Urothelium cell line (cell line): ENCODE results near the gene SCGN.

Experiments
- DNase-seq: peaks from one replicate; pipeline ENCODE4 v3.0.0; 2011; ENCODE audit warnings: low spot score, mixed read lengths
- FAIRE-seq: peaks from 2 replicates; lab custom pipeline; 2011; peaks lifted over from hg19 to GRCh38; lab: Jason Lieb, UNC

The SCGN gene

GRCh38 chr6:25685251-25685650 is 33.2 kb downstream of the SCGN start:
- FAIRE-seq = no peak
- no peak for DNase-seq

DNA sequence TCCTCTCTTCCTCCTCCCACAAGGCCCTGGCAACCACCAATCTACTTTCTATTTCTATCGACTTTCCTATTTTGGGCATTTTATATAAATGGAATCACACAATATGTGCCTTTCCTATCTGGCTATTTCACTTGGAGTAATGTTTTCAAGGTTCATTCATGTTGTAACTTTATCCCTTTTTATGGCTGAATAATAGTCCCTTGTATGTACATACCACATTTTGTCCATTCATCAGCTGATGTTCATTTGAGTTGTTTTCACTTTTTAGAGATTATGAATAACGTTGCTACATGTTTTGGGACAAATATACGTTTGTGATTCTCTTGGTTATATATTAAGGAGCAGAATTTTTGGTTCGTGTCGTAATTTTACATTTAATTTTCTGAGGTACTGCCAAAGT is 33.9 kb downstream of the SCGN start:
- FAIRE-seq = no peak
- DNase-seq = no peak

DNA sequence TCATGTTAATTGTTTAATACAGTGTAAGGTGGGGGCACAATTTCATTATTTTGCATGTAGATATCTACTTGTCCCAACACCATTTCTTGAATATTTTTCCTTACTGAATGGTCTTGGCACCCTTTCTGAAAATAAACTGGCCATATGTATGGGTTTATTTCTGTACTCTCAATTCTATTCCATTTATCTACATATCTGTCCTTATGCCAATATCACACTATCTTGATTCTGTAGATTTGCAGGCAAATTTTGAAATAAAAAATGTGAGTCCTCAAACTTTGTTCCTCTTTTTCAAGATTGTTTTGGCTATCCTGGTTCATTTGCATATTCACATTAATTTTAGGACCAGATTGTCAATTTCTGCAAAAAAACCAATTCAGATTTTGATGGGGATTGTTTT is 34.8 kb downstream of the SCGN start:
- DNase-seq (no peak), FAIRE-seq (no peak)

- FAIRE-seq (no peak), DNase-seq (no peak)
Observed at GRCh38 chr6:25689966-25690365, 38.0 kb downstream of the SCGN start.

DNA sequence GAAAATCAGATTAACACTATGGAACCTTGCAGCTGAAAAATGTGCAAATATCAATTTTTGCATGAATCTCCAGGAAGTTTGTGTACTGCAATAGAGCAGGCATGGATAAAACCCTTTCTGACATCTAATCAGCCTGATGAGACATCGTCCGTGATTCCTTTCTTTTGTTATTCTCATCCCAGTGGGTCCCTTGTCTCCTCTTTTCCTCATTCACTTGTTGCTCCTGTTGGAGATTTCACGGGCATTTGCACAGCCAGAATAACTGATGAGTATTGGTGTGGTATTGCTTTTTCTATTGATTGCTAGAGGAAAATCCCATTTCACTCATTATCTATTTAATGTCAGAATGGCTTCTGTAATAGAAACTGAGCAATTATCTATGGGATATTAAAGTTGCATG is 39.9 kb downstream of the SCGN start:
- DNase-seq (no peak), FAIRE-seq (no peak)

DNA sequence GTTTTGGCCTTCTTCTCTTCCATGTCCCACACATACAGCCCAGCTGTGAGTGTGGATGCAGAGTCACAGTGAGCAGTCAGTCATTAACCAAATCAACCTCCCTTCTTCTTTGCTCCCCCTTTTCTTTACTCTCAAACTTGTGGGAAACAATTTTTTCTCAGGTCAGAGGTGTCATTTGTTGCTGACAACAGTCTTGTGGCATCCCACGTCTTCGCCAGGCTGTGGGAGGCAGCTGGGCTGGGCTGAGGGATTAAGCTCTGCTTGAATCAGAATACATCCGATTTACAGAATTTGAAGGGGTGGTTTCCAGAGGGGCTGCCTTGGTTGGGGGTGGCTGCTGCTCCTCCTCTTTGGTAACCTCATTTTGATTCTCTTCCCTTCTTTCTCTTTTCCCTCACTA is 40.5 kb downstream of the SCGN start:
- FAIRE-seq (no peak), DNase-seq (no peak)

DNA sequence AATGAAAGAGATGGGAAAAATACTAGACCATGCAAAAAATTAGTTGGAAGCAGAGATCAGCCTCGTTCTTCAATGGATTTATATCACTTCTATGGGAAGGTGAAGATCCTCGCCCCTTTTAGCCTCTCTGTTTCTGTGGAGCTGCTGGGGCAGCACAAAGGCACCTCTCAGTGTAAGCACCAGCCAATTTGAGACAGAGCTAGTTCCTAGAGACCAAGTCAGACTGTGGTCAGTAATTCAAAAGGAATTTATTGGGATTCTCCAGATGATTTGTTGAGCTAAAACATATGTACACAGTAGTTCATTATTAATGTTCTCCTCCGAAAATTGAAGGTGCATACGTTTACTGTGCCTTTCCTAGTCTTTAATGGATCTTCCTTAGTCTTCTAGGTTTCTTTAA is 42.4 kb downstream of the SCGN start:
- FAIRE-seq = no peak
- no peak for DNase-seq

DNA sequence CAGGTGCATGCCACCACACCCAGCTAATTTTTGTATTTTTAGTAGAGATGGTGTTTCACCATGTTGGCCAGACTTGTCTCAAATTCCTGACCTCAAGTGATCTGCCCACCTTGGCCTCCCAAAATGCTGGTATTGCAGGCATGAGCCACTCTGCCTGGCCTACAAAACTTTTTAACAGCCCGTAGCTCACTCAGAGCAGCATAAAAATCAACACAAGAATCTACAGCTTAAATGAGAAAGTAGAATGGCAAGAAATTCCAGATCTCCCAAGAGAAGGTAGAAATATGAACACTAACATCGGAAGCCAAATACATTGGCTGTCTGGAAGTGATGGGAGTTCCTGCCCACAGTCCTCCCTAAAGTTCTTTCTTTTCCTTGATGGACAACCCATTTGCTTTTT is 43.7 kb downstream of the SCGN start:
- DNase-seq = no peak
- no peak for FAIRE-seq

- FAIRE-seq (no peak), DNase-seq (no peak)
Observed at GRCh38 chr6:25697537-25698340, 45.7 kb downstream of the SCGN start.

- DNase-seq = no peak
- FAIRE-seq = no peak
Observed at GRCh38 chr6:25698631-25699030, 46.6 kb downstream of the SCGN start.

DNA sequence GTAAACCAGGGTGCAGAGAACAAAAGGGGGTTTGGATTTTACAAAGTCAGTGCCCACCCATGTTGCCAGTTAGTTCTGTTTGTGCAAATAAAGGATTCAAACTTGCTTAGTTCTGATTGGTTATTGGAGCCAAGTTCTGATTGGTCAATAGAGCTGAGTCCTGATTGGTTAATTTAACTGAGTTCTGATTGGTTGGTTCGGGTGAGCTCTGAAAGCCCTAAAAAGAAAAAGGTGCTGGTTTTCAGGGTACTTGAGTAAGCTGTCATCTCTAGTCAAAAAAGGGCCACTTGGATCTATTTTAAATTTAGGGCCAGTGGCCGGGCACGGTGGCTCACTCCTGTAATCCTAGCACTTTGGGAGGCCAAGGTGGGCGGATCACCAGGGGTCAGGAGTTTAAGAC is 47.6 kb downstream of the SCGN start:
- no peak for DNase-seq
- FAIRE-seq = no peak

DNA sequence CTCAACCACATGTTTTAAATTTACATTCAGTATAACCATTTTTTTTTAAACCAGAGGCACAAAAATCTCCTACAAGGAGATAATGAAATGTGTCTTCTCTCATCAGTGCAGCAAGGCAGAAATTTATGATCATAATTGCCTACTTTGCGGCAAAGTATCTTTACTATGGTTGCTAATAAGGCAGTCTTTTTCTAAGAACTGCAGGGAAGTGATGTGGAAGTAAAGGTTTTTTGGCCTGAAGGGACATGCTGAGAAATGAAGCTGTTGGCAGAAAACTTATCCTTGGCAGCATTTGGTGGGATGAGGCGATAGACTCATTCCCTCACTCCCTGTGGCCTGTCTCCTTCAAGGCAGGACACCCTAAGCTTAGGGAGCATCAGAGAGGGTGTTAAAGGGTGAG is 48.7 kb downstream of the SCGN start:
- FAIRE-seq (no peak), DNase-seq (no peak)

GRCh38 chr6:25701807-25702206 is 49.8 kb downstream of the SCGN start:
- no peak for FAIRE-seq
- no peak for DNase-seq

GRCh38 chr6:25703005-25703404 is 51.0 kb downstream of the SCGN start:
- FAIRE-seq (no peak), DNase-seq (no peak)

- FAIRE-seq (no peak), DNase-seq (no peak)
Observed at GRCh38 chr6:25704001-25704400, 52.0 kb downstream of the SCGN start.

DNA sequence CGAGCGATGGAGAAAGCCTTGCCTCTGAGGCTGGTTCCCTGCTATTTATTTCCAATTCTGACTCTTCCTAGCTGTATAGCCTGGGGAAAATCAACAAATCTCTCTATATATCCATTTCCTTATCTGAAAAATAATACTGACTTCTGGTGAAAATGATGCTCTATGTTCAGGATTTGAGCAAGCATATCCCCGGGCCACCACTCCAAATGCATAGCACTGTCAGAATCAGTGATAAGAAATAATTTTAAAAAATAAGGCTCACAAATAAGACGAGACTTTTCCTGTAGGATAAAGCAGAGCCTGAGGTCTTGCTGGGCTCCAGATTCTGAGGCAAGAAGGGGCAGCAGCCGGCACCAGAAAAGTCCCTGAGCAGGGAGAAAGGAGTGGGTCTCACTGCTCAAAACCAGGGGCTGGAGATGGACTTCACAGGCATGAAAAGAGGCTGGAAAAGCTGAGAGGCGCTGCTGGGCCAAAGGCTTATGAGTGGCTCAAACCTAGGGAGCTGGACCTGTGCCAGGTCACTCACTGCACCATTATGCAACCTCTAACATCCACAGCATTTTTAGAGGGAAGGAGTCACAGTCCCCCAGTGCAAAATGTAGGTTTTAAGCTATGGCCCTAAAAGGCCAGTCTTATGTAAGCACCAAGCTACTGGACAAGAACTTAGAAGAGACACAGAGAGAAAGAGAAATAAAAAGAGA is 54.4 kb downstream of the SCGN start:
- FAIRE-seq (no peak), DNase-seq (no peak)

DNA sequence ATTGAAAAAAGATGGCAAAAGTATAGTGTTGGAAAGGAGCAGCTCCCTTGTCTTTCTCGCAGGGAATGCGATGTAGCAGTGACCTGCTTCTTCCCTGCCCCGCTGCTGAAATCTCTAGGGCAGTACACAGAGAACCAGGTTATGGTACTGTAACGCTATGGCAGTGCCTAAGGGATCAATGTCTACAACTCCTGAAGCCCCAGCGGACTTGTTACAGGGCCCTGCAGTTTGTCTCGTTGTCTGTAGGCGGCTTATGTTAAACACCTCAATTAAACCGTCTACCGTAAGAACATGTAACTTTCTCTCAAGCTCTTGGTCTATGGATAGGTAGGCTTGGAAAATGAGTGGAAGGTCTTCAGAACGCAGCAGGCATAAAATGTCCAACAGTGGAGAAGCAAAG is 57.7 kb downstream of the SCGN start:
- FAIRE-seq = no peak

GRCh38 chr6:25710287-25710686 is 58.3 kb downstream of the SCGN start:
- no peak for DNase-seq
- FAIRE-seq = no peak

More for the DNA sequence above, 57.7 kb downstream of the SCGN start:
- no peak for DNase-seq

DNA sequence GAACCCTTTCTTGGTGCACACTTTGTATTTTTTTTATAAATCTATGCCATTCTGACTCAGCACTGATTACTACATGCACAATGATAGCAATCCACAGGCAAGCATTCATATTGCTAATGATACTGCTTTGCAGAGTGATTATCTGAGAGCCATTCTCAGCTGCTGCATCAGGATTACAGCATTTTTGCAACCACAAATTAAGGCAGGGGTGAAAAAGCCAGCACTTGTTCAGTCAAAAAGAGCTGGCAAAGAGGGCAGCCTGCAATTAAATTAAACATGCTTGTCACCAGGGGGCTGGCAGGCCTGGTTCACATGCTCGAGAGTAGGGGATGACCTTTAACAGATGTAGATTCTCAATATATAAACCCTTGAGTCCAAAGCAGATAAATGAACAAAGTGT is 61.8 kb downstream of the SCGN start:
- FAIRE-seq (no peak), DNase-seq (no peak)

- FAIRE-seq (no peak), DNase-seq (no peak)
Observed at GRCh38 chr6:25714765-25715164, 62.8 kb downstream of the SCGN start.

GRCh38 chr6:25715794-25716193 is 63.8 kb downstream of the SCGN start:
- FAIRE-seq = no peak

More at GRCh38 chr6:25715794-25716193, 63.8 kb downstream of the SCGN start:
- no peak for DNase-seq
